Ovary (tissue), 9 donors: ENCODE results near the gene P4HB. TPM values are rescaled to one million over a fixed set of nuclear protein-coding genes. Genes with fewer than 3 reads are reported as not detected.
A peak's percentile ranks its signal among the peaks of the same experiment; 100 is the strongest.

Source experiments
- DNase-seq, 5 donors: peaks; one replicate each; pipeline ENCODE4 v3.0.0-alpha.2; 2019 to 2020
- H3K27ac ChIP-seq, 2 donors: fragments of 200-600 bp; one replicate each; pipeline versions ENCODE4 v1.5.1 to v1.8.0; 2019 to 2022
- H3K27me3 ChIP-seq: fragments of 200-600 bp; one replicate; pipeline ENCODE4 v1.8.0; 2022
- H3K36me3 ChIP-seq: fragments of 200-600 bp; sonication (generic); one replicate; pipeline ENCODE4 v1.5.1; 2019
- H3K4me1 ChIP-seq: one replicate; pipeline ENCODE4 v1.8.1; 2013; ENCODE audit warnings: mild to moderate bottlenecking, moderate library complexity; ENCODE audit not compliant: insufficient read depth
- H3K4me3 ChIP-seq: fragments of 200-600 bp; sonication (generic); one replicate; pipeline ENCODE4 v1.5.1; 2017
- H3K9me3 ChIP-seq, 2 donors: fragments of 200-600 bp in 1 of 2; sonication (generic) in 1 of 2; one replicate each; pipeline versions ENCODE4 v1.5.1 to v1.8.1; 2013 to 2019; ENCODE audit warnings: mild to moderate bottlenecking in 1 of 2, moderate library complexity in 1 of 2
- CTCF ChIP-seq, 3 donors: fragments of 450-650 bp in 2 of 3; fragments of 200-600 bp in 1 of 3; IDR thresholded peaks; one replicate each; pipeline versions ENCODE4 v1.5.1 to v1.8.0; 2016 to 2022; ENCODE audit warnings: antibody characterized with exemption in 3 of 3, mild to moderate bottlenecking in 1 of 3
- EP300 ChIP-seq: sonication (generic); formaldehyde crosslinking; IDR thresholded peaks from one replicate; pipeline ENCODE4 v1.6.1; 2017; ENCODE audit warnings: antibody characterized with exemption
- POLR2A ChIP-seq: fragments of 450-650 bp; IDR thresholded peaks from one replicate; pipeline ENCODE4 v1.6.1; 2017; ENCODE audit warnings: antibody characterized with exemption, mild to moderate bottlenecking, moderate library complexity
- WGBS, 3 donors: extraction: QIAGEN DNeasy Blood & Tissue Kit in 1 of 3; methylation state at CpG; one replicate each; pipeline versions ENCODE4 v1.1.5 to v1.1.7; 2013 to 2017; 5-methylcytosine and 5-hydroxymethylcytosine counted together
- intact Hi-C, 4 donors: fragments of 100-400 bp; cut with DNase I; formaldehyde crosslinking; loops; one replicate each; pipeline versions ENCODE4 v1.11.0 to v1.15.1; 2022 to 2023
- polyA plus RNA-seq, 2 donors: library from polyadenylated mRNA; stranded (reverse); fragments of 200-250 nt in 1 of 2; fragments of 350-450 nt in 1 of 2; fragmentation: Illumina TruSeq in 1 of 2; extraction: RNeasy Lipid Tissue Mini Kit (QIAGEN cat#74804) in 1 of 2; gene quantifications; one replicate each; pipeline ENCODE4 v1.2.3, GENCODE V29; 2013 to 2014
- total RNA-seq, 7 donors: library from RNA; depleted of rRNA in 2 of 7; stranded (reverse); fragments of >200 nt in 2 of 7; fragmentation: NEBNext Ultra II Directional in 3 of 7; extraction: Animal tissue kit (Norgen Biotek cat#: 25700) in 3 of 7; gene quantifications; one replicate each; pipeline versions ENCODE4 v1.1.0 to v1.2.4, GENCODE V29; 2016 to 2023
- donor health status: DM: no; HTN: no; CAD: no; lungs with moderate emphysema.
- donor health status: DM: no; HTN: no; CAD: no.
- donor health status: Bipolar disorder and iron deficiency.
- donor health status: DM: yes; HTN: yes; CAD: no.
- donor health status: DM: no; HTN: no; CAD: no.
- donor health status: DM: yes; HTN: yes; CAD: no.

P4HB gene
- total and polyA plus RNA-seq, 9 donors = 222 to 2,080 (median 312) TPM

GRCh38 chr17:81902023-81902652 is 41.8 kb upstream of the P4HB start, which contains the start of gene NPB:
Gene NPB (plus strand): TSS chr17:81902238. CDS start chr17:81902278, 40 bp downstream.
- Histone ChIP-seq H3K9me3 (no peaks in the 10 kb centered on the region), H3K27ac (no peak within 1 kb of the TSS), H3K4me3 (no peak within 1 kb of the TSS), H3K4me1 (peaks cover 2% of the 10 kb centered on the region), H3K36me3 (no peaks in the 10 kb centered on the region), H3K27me3 (no peaks in the 10 kb centered on the region)
- DNase-seq = peak in 3 of 5 donors; percentile 20 to 56 (median 38)
- TF ChIP-seq EP300 (no peak), POLR2A (no peak), CTCF (IDR thresholded peaks at IDR 0.05) (no peak)
- intact Hi-C loops = no loop called here
- WGBS, 3 donors = 1% methylated on average over 25 to 79 of the region's 79 CpGs

GRCh38 chr17:81901167-81902022 is 41.1 kb upstream of the P4HB start:
- Histone ChIP-seq H3K36me3 (no peaks in the 10 kb centered on the region), H3K4me1 (peaks cover 2% of the 10 kb centered on the region), H3K9me3 (no peaks in the 10 kb centered on the region), H3K27me3 (no peaks in the 10 kb centered on the region), H3K27ac (no peak overlapping the region), H3K4me3 (no peak overlapping the region)
- WGBS, 3 donors = 41 to 46% (median 42%) methylated on average over 21 of the region's 21 CpGs
- TF ChIP-seq CTCF (IDR thresholded peaks at IDR 0.05) (no peak), EP300 (no peak), POLR2A (no peak)
- no peak for DNase-seq
- intact Hi-C loops = no loop called here

GRCh38 chr17:81900181-81900820 is 40.0 kb upstream of the P4HB start:
- no peaks in the 10 kb centered on the region for H3K27me3 ChIP-seq
- H3K4me3 ChIP-seq = no peak overlapping the region
- TF ChIP-seq CTCF (IDR thresholded peaks at IDR 0.05) = no peak
- no peak for TF ChIP-seq EP300
- TF ChIP-seq POLR2A = no peak
- peaks cover 2% of the 10 kb centered on the region for H3K4me1 ChIP-seq
- no peak for DNase-seq
- 62 to 74% (median 68%) methylated on average over 16 to 18 of the region's 18 CpGs for WGBS, 3 donors
- intact Hi-C loops = no loop called here
- H3K9me3 ChIP-seq = no peaks in the 10 kb centered on the region
- H3K27ac ChIP-seq = no peak overlapping the region
- H3K36me3 ChIP-seq = no peaks in the 10 kb centered on the region

- 86 to 88% (median 87%) methylated on average over 19 to 22 of the region's 22 CpGs for WGBS, 3 donors
- intact Hi-C loops = no loop called here
- Histone ChIP-seq H3K4me1 (peaks cover 2% of the 10 kb centered on the region), H3K27ac (no peak overlapping the region), H3K36me3 (no peaks in the 10 kb centered on the region), H3K27me3 (no peaks in the 10 kb centered on the region), H3K9me3 (no peaks in the 10 kb centered on the region), H3K4me3 (no peak overlapping the region)
- DNase-seq = no peak
- TF ChIP-seq EP300 (no peak), POLR2A (no peak), CTCF (IDR thresholded peaks at IDR 0.05) (no peak)
Measured at GRCh38 chr17:81899514-81900166, 39.3 kb upstream of the P4HB start.
